Ishikawa (cell line): ENCODE measurements around the gene MYO5A.
A peak's percentile ranks its signal among the peaks of the same experiment; 100 is the strongest.

Source experiments
- CEBPB ChIP-seq: IDR thresholded peaks from 2 replicates; pipeline ENCODE4 v1.6.1; 2012
- CREB1 ChIP-seq: IDR thresholded peaks from 2 replicates; pipeline ENCODE4 v1.6.1; 2012; ENCODE audit warnings: low read depth
- EGR1 ChIP-seq: IDR thresholded peaks from 2 replicates; pipeline ENCODE4 v1.6.1; 2012
- EP300 ChIP-seq: IDR thresholded peaks from 2 replicates; pipeline ENCODE4 v1.6.1; 2012; ENCODE audit warnings: borderline replicate concordance
- FOXM1 ChIP-seq: IDR thresholded peaks from 2 replicates; pipeline ENCODE4 v1.6.1; 2012; ENCODE audit warnings: low read depth, borderline replicate concordance
- MAX ChIP-seq: IDR thresholded peaks from 2 replicates; pipeline ENCODE4 v1.6.1; 2012
- RAD21 ChIP-seq: IDR thresholded peaks from 2 replicates; pipeline ENCODE4 v1.6.1; 2012; ENCODE audit warnings: low read depth
- REST ChIP-seq: IDR thresholded peaks from 2 replicates; pipeline ENCODE4 v1.6.1; 2012; ENCODE audit warnings: low read depth, mild to moderate bottlenecking
- TAF1 ChIP-seq: IDR thresholded peaks from 2 replicates; pipeline ENCODE4 v1.6.1; 2012; ENCODE audit warnings: low read depth, mild to moderate bottlenecking
- TCF12 ChIP-seq: IDR thresholded peaks from 2 replicates; pipeline ENCODE4 v1.6.1; 2012; ENCODE audit warnings: low read depth
- TEAD4 ChIP-seq: IDR thresholded peaks from 2 replicates; pipeline ENCODE4 v1.6.1; 2012
- USF1 ChIP-seq: IDR thresholded peaks from 2 replicates; pipeline ENCODE4 v1.6.1; 2012
- YY1 ChIP-seq: IDR thresholded peaks from 2 replicates; pipeline ENCODE4 v1.6.1; 2012; ENCODE audit warnings: low read depth
- ZBTB7A ChIP-seq: IDR thresholded peaks from 2 replicates; pipeline ENCODE4 v1.6.1; 2012; ENCODE audit warnings: low read depth

Gene MYO5A

GRCh38 chr15:52567871-52568600 lies 39.4 kb upstream of the MYO5A start:
- TF ChIP-seq EP300 (no peak), MAX (no peak), ZBTB7A (no peak), TAF1 (no peak), RAD21 (peak; percentile 2; the same call in 1 of the 2 replicates)

- TF ChIP-seq EP300 (no peak), TEAD4 (no peak), TAF1 (no peak), MAX (no peak), USF1 (no peak), REST (no peak), EGR1 (no peak), CEBPB (no peak), ZBTB7A (no peak)
Measured at GRCh38 chr15:52566889-52567288, 38.2 kb upstream of the MYO5A start.

- no peak for TF ChIP-seq REST
- no peak for TF ChIP-seq EGR1
- TF ChIP-seq CEBPB = no peak
- no peak for TF ChIP-seq CREB1
- TF ChIP-seq ZBTB7A = no peak
- no peak for TF ChIP-seq YY1
Measured at GRCh38 chr15:52563501-52564060, 34.9 kb upstream of the MYO5A start.

- TF ChIP-seq RAD21 (no peak), FOXM1 (no peak), TEAD4 (no peak), TCF12 (no peak), MAX (no peak), CREB1 (no peak), YY1 (no peak), ZBTB7A (no peak), REST (no peak), EGR1 (no peak), TAF1 (no peak)
Measured at GRCh38 chr15:52559575-52559974, 30.9 kb upstream of the MYO5A start.

- TF ChIP-seq MAX = no peak
- TF ChIP-seq TCF12 = no peak
- TF ChIP-seq REST = no peak
- TF ChIP-seq YY1 = no peak
- no peak for TF ChIP-seq USF1
- TF ChIP-seq EGR1 = no peak
Measured at GRCh38 chr15:52559022-52559421, 30.3 kb upstream of the MYO5A start.
